ENCODE data around the gene MLXIP.

GRCh38 chr12:122094735-122095631 is 16.4 kb downstream of the MLXIP start:
- no peak for TF ChIP-seq CTCF (IDR thresholded peaks at IDR 0.05; ENCODE audit: insufficient read depth, low read length, poor library complexity, severe bottlenecking)
- no peak for TF ChIP-seq EZH2phosphoT487 (conservative IDR thresholded peaks at IDR 0.05; ENCODE audit: low read length)
